HG03095 (cell line): ENCODE measurements around the gene HES3.
"Not testable (repeated sequence)": the region's sequence is repeated elsewhere in the genome, so short reads cannot be mapped to it uniquely, and the experiment has no call there.

ENCODE experiments used
- ATAC-seq: cut with Tn5 transposase; IDR thresholded peaks from one replicate; pipeline ENCODE4 v1.9.1; 2021; ENCODE audit warnings: moderate library complexity; ENCODE audit not compliant: unreplicated experiment

Gene HES3

DNA sequence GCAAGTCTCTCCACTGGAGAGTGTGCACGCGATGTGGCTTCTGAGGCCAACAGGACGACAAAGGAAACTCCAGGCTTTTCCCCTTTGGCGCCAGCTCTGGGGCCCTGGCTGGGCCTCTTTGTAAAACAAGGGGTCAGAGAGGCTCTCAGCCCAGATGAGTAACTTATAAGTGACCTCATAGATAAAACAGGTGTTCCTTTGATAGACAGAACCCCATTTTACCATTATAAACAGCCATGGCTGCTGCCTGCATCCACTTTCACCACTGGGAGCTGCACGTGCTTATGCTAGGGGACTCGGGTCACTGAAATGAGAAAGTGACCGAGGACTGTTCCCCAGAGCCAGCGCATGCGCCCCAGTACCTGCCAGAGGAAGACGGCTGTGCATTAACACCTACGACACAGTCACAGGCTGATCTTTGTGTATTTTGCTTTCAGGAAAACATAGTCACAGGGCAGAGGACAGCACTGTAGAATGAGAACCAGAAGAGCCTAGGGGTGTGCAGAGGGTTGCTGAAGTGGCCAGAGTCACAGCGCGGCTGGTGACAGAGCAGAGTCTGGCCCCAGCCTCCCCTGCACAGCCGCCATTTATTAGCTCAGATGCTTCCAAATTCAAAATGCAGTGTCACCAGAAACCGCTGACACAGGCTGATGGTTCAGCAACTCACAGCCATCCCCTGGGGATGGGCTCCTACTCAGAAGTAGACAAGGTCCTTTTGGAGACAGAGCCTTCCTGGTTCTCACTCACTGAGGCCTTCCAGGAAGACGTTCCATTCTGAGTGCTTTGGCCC lies 25.4 kb upstream of the HES3 start:
- ATAC-seq = no peak

DNA sequence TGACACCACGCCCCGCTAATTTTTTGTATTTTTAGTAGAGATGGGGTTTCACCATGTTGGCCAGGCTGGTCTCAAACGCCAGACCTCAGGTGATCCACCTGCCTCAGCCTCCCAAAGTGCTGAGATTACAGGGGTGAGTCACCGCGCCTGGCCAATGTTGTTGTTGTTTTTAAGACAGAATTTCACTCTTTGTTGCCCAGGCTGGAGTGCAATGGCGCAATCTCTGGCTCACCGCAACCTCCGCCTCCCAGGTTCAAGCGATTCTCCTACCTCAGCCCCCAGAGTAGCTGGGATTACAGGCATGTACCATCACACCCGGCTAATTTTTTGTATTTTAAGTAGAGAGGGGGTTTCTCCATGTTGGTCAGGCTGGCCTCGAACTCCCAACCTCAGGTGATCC lies 24.3 kb upstream of the HES3 start:
- ATAC-seq = not testable (repeated sequence)

DNA sequence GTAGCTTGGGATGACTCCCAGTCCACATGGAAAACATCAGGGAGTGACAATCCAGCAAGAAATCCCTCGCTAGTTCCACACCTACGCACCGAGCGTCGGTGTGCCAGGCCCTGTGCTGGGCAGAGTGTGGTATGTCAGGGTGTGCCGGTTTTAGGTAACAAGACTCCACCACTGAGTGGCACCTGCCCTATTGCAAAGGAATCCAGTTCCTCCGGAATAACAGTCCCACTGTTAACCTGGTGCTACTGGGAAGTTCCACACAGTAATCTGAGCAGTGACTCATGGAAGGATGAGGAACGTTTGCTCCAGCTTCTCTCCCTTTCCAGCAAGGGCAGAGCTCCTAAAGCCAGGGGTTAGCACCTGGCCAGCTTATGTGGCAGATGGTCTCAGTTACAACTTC lies 23.7 kb upstream of the HES3 start:
- ATAC-seq = no peak

DNA sequence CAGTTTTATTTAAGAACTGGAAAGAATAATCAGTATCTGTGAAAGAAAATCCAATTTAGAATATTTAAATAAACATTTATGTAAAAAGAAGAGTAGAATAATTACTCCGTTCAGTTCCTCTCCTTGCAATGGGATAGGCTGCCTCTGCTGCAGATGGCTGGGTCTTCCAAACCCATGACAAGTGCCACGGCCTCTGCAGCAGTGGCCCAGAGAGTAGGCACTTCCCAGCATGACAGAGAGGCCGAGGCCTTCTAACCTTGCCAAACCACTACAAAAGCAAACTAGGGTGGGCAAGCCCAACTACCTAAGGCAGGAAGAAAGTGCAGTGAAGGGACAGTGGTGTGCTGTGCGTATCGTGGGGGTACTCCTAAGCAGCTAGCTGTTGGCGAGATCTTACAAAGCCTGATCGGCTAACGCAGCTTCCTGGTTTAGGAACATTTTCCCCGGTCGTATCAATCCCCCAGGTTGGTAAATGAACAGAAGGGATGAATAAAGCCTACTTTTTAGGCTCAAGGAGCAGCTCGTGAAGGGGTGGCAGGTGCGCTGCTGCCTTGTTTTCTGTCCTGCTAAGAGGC lies 22.7 kb upstream of the HES3 start:
- ATAC-seq = no peak

DNA sequence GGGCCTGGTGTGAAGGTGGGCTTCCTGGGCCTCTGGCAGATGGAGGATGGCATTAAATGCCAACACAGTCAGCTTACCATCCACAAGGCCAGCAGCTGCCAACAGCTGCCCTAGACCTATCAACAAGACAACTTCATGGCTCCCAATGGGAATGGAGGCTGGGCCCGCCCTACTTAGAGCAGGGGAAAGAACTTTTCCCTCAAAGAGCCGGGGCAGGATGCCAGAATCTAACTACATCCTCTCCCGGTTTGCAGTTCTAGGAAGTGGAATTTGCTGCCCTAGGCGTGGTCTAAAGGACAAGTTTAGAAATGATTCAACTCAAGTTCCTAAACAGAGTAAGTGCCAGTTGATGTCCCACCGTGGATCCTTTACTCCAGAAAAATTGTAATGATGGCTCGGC lies 21.3 kb upstream of the HES3 start:
- ATAC-seq = no peak

DNA sequence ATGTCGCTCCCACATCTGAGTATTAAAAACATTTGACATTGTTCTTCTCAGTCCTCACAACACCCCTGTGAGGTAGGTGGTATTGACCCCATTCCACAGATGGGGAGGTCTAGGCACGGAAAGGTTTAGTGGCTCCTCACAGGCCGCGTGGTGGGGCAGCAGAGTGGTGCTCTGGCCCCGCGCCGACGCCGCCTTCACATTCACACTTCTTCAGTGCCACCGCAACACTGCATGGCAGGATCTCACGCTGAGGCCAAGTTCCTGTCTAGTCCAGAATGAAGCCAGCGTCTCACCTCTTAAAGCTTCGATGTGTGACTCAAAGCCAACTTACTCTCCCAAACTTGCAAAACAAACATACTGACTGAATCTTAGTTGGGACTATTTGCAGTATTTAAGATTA lies 20.4 kb upstream of the HES3 start:
- no peak for ATAC-seq

DNA sequence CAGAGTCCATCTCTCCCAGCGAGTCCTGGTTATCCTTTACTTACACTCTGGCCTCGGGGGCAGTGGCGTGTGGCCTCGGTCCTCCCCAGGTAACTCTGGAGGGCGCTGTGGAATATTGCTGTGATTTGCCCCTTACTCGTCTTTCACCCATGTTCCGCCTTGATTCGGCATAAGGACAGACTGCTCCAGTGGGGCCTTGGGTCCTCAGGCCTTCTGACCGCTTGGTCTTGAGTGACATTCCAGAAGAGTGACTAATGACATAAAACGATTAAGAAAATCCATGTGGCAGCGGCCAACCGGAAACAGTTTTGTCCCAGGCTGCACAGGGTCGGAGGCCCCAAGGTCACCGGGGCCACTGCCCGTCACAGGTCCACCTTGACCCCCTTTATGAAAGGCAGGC lies 19.3 kb upstream of the HES3 start:
- no peak for ATAC-seq

DNA sequence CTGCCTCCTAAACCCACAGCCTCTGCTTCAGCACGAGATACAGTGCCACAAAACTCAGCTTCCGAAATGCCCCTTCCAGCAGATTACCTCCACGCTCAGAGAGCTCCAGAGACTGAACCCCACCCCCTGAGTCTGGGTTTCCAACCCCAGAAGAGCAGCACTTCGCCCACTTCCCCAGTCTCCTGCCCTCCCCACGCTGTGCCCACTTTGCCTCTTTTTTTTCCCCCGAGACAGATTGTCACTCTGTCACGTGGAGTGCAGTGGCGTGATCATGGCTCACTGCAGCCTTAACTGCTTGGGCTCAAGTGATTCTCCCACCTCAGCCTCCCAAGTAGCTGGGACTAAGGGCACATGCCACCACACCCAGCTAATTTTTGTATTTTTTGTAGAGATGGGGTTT lies 18.3 kb upstream of the HES3 start:
- no peak for ATAC-seq

DNA sequence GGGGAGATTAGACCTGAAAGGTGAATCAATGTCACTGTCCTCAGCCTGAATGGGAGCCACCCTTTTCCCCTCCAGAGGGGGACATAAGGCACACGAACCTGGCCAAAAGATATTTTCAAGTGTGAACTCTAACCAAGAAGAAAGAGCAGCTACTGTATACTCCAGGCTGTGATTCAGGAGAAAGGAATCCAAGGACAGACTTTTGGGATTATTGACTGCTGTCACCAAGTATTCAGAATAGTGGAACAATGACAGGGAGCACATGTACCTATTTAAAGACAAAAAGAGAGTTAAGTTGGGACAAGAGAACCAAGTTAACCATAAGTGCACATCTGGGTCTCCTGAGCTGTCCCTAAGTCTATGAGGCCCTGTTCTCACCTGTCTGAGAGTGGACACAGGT lies 10.6 kb upstream of the HES3 start:
- no peak for ATAC-seq

DNA sequence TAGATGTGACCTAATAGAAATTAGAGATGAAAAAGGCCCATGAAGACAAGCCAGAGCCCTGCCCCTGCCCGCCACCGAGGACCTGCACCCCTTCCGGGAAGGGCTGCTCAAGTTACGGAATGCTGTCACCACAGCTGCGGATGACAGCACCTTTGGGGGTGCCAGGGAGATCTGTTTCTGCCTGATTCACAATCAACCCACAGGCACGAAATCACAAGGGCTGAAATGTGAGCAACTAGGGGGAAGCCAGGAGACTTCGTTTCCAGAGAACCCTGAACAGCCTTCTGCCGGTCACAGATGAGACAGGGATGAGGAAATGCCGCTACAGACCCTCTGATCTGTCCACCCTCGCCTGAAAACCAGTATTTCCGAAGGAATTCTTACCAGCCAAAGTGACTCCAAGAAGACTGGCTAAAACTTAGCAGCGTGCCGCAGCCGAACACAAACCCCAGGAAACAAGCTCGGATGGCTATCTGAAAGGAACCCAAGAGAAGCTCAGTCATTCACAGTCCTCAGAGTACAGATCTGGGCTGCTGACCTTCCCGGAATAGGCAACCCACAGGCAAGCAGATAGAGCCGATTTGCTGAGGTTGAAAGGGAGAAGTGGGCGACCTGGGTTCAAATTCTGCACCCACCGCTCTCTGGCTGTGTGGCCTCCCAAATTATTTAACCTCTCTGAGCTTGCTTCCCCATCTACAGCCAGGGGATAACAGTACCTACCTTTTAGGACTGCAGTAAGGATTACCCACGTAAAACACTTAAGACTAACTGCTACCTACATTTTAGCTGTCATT lies 9.3 kb upstream of the HES3 start:
- ATAC-seq = no peak

DNA sequence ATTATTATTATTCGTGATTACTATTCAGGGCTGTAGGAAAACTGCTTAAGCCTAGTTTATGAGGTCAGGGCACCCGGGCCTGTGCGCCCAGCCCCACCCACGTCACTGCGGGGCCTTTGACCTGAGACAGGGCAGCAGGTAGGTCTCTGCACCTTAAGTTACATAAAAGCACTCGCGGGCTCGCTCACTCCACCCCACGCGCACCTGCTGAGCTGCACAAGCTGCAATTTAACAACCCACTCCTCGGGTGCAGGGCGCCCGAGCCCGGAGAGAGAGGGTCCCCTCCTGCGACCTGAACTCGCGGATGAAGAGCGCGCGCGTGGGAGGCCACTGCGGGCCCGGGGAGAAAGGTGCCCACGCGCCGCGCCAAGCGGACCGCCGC lies 8.7 kb upstream of the HES3 start:
- ATAC-seq = peak; percentile 24

DNA sequence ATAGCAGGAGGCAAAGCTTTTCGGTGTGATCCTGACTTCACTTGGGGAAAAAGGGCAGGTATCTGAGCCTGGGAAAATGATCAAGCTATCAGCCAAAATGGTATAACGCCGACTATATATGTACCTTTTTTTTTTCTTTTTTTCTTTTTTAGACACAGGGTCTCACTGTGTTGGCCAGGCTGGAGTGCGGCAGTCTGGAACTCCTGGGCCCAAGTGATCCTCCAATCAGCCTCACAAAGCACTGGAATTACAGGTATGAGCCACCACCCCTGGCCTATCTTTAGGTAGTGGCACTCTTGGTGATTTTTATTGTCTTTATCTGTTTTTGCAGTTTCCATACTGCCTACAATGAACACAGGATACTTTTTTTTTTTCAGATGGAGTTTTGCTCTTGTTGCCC lies 6.9 kb upstream of the HES3 start:
- ATAC-seq = no peak

DNA sequence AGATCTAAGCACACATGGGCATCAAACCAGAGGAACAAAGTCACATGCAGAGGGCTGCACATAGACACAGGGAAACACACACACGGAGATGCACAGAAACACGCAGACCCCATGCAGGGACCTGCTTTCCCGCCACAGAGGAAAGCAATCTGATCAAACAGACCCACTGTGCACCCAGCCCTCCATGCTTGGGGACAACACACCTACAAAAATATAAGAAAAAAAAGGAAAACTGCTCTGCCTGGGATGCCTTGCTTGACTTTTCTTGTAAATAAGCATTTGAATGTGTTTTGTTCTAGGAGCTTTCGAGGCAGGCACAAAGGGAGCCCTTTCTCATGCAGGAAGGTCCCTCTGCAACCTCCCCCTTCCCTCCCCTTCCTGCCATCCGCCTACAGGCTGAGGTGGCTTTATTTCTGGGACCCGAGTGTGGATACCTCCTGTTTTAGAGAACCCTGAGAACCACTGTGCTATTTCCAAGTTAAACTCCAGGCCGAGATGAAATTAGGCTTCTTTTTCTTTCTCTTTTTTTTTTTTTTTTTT lies 4.7 kb upstream of the HES3 start:
- no peak for ATAC-seq

DNA sequence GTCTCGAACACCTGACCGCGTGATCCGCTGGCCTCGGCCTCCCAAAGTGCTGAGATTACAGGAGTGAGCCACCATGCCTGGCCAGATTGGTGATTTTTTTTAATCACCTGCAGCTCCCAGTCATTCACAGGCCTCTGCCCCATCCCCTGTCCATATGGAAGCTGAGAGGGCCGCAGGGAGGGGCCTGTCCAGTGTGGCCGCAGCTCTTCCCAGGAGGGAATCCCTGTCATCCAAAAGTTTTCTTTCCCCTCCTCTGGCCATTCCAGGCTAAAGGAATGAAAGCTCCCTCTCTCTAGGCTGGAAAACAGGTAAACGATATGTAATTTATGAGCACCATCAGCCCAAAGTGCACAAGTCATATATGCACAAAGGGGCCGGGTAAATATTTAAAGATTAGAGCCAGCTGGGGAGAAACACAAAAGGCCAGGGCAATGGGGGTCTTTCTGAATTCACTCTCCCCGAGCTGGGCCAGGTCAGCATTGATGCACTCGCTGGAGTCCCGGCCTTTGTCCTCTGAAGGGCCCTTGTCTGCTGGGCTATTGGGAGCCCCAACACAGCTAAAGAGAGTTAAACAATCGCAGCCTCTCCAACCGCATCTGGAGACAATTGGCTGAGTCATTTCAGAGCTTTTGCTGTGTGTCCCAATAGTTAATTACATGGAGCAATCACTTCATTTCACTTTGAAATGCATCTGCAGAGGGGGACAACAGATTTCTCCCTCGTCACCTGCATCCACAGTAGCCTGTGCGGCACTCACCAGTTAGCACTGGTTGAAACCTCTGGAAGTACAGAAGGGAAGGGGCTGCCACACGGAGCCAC lies 3.8 kb upstream of the HES3 start:
- ATAC-seq = no peak

DNA sequence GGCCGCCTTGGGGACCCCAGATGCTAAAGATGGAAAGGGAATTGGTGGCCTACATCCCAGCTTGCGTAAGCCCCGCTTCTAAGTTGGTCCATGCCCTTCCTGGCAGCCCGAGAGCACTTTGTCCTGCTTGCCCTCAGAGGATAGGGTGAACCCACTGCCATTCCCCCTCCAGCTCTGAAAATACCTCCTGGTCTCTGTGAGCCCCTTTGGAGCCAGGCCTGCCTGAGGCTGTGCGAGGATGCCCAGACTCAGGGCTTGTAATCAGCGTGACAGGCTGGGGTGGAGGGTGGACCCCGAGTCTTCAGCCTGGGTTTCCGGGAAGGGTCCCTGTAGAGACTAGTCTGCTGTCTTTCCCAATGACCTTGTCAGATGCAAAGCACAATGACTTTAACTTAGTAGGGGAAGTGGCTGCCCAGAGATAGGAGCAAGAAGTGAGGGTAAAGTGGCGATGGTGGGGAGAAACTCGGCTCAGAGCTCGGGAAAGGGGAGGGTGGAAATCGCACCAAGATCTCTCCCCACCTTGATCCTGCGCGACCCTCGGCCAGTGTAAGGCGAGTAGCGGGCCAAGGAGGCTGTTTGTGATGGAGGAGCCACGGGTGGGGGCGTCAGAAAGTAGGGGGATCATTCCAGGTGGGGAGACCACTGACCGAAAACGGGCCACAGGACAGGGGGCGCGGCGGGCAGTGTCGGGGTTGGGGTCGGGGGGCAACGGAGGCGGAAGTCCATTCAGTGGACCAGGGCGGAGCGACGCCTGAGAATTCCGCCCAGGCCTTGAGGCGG lies 2.7 kb upstream of the HES3 start:
- no peak for ATAC-seq

DNA sequence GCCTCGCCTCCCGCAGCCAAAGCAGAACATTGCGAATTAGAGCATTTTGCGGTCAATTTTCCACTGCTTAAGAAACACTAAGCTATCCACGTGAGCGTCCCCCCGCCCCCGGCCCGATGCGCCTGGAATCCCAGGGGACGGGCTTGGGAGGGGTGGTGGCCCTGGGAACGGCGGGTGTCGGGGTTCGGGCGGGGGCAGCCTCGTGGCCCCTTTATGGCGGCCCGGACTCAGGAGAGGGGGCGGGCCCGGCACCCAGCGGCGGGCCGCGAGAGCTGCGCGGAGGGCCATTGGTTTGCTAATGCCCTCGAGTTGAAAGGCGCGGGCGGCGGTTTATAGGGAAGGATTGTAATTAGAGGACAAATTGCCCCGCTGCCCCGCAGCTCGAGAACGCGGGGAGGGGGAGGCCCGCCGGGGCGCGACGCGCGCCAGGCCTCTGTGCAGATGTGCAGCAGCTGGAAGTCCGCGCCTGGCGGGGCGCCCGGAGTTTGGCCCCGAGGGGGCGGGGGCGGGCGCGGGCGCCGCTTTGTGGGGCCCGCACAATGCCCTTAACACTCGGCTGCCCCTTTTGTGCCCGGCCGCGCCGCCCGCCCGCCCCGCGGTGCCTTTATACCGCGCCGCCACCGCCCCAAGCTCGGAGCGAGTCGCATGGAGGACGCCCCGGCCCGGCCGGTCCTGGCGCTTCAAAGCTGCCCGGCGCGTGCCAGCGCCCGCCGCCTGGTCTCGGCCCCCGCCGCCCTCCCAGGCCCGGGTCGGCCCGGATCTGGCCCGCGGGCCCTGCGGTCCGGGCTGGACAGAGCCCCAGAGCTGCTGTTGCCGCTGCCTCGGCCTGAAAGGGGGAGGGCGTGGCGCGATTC lies 1.9 kb upstream of the HES3 start:
- no peak for ATAC-seq

DNA sequence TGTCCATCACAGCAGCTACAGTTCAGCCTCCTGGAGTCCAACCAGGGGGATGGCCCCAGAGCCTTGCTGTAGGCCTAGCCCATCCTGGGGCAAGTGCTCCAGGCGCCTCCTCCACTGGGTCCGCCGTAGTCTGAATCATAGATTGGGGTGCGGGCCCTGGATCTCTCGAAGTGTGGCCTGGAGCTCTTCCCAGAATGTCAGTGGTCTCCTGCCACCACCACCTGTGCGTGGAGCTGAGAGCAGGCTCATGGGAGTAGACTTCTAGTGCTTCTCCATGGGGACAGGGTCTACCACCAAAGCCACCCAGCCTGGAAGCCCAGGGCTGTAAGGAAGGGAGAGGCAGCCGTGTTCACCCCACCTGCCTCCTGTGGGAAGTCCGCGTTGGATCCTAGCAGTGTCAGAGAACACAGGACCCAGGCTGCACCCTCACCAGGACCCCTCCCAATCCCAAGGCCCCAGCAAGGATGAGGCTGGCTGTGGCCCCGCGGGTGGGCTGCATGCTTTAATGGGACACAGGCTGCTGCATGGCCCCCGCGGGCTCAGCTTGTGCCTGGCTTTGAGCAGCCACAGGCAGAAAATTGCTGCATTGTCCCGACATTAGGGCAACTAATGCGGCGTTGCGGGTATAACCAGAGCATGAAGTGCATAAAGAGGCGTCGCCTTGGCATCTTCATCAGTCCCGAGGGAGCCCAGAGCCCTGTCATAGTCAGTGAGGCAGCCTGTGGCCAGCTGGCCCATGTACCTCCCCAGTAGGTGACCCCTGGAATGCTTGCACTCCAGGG lies 735 bp upstream of the HES3 start:
- ATAC-seq = no peak

DNA sequence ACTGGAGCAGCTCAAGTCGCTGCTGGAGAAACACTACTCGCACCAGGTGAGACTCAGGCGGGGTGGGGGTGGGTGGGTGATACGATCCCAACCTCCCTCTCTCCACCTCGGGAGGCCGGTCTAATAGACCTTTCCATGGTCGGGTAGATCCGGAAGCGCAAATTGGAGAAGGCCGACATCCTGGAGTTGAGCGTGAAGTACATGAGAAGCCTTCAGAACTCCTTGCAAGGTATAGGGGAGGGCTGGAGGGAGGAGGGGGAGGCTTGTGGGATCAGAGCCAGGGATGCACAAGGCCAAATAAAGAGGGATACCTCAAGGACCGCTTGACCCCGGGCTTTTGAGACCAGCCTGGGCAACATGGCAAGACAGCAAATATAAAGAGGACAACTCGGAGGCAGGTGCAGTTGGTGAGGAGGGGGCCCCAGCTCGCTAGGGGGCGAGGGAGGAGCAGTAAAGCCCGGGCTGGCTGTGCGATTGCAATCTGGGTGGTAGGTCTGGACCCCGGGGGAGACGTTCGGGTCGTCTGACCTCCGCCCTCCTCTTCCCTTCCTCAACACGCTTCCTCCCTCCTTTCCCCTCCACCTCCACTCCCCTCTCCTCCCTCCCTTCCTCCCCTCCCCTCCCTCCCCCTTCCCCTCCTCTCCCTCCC lies 546 bp downstream of the HES3 start:
- ATAC-seq = no peak
